ENCODE results near the gene TMPRSS9. TPM values are rescaled to one million over a fixed set of nuclear protein-coding genes. Genes with fewer than 3 reads are reported as not detected.
"Not testable (repeated sequence)": the region's sequence is repeated elsewhere in the genome, so short reads cannot be mapped to it uniquely, and the experiment has no call there.

TMPRSS9 gene
- total and polyA plus RNA-seq, 11 donors: 0.09 to 0.19 TPM; not detected in 9

DNA sequence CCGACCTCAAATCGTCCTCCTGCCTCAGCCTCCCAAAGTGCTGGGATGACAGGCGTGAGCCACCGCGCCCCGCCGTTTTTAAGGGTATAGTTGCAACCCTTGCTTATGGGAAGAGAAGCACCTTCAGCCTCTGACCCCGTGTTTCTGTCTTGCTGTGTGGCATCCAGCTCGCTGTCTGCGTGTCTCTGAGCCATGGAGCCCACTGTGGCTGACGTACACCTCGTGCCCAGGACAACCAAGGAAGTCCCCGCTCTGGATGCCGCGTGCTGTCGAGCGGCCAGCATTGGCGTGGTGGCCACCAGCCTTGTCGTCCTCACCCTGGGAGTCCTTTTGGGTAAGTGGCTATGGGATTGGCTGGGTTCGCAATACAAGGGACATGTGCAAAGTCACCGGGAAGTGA, 29.5 kb downstream of the TMPRSS9 start:
- ATAC-seq: no peak
- Histone ChIP-seq H3K27ac (no peak overlapping the region), H3K4me3 (no peak overlapping the region), H3K27me3 (peaks cover 0 to 23% (median 4%) of the 10 kb centered on the region in 9 donors), H3K4me1 (peaks cover 0 to 4% (median 0%) of the 10 kb centered on the region in 12 donors), H3K36me3 (no peaks in the 10 kb centered on the region), H3K9me3 (no peaks in the 10 kb centered on the region)
- no peak for DNase-seq
- intact Hi-C loops (cut with DNase I): loop anchor here in 1 of 10 donors (5.0 kb wide), 1 partner anchor 112 kb away; no protein-coding TSS in a partner anchor
- TF ChIP-seq, protein P1, sequence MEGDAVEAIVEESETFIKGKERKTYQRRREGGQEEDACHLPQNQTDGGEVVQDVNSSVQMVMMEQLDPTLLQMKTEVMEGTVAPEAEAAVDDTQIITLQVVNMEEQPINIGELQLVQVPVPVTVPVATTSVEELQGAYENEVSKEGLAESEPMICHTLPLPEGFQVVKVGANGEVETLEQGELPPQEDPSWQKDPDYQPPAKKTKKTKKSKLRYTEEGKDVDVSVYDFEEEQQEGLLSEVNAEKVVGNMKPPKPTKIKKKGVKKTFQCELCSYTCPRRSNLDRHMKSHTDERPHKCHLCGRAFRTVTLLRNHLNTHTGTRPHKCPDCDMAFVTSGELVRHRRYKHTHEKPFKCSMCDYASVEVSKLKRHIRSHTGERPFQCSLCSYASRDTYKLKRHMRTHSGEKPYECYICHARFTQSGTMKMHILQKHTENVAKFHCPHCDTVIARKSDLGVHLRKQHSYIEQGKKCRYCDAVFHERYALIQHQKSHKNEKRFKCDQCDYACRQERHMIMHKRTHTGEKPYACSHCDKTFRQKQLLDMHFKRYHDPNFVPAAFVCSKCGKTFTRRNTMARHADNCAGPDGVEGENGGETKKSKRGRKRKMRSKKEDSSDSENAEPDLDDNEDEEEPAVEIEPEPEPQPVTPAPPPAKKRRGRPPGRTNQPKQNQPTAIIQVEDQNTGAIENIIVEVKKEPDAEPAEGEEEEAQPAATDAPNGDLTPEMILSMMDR (IDR thresholded peaks at IDR 0.05): no peak
- no peak for TF ChIP-seq POLR2A (IDR thresholded peaks at IDR 0.05)
- WGBS, 4 donors: 82 to 87% (median 84%) methylated on average over 17 to 21 of the region's 21 CpGs

DNA sequence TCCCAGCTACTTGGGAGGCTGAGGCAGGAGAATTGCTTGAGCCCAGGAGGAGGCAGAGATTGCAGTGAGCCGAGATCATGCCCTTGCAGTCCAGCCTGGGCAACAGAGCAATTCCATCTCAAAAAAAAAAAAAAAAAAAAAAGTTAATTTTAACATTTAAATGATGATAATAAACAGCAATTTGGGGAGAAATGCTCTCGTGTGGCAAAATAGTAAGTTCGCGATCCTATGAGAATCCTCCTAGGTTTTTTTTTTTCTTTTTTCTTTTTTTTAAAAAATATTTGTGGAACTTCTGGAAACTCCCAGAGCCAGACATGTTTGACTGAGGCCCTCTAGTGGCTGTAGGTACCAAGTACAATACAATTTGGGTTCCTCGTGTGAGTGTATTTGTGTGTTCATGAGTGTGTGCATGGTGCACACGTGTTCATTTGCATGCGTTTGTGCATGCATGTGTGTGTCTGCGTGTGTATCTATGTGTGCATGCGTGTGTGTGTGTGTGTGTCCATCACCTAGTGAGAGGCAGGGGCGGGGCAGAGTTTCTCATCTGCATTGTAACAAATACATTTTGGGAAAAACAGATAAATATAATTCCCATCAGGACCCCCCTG, 31.2 kb downstream of the TMPRSS9 start:
- Histone ChIP-seq H3K4me3 (no peak overlapping the region), H3K4me1 (peaks cover 0 to 5% (median 0%) of the 10 kb centered on the region in 12 donors), H3K27me3 (peaks cover 0 to 20% (median 0%) of the 10 kb centered on the region in 9 donors), H3K36me3 (no peaks in the 10 kb centered on the region), H3K27ac (no peak overlapping the region), H3K9me3 (no peaks in the 10 kb centered on the region)
- intact Hi-C loops (cut with DNase I): loop anchor here (1.0 to 10.0 kb wide), 10 partner anchors 106 to 236 kb away; partner anchors contain the start of genes PLEKHJ1 (in 5 of the 10), SF3A2 (in 5 of the 10), AP3D1 (in 3 of the 10) and PEAK3 (in 1 of the 10)
- 6 to 8% (median 6%) methylated on average over 10 of the region's 10 CpGs for WGBS, 4 donors
- ATAC-seq (peak in 3 of 4 donors; percentile 50 to 62 (median 62)), DNase-seq (peak in 2 of 5 donors; percentile 34 to 35)
- TF ChIP-seq POLR2A (IDR thresholded peaks at IDR 0.05): no peak
- TF ChIP-seq, protein P1 (IDR thresholded peaks at IDR 0.05): peak; percentile 67 to 78 (median 74)

DNA sequence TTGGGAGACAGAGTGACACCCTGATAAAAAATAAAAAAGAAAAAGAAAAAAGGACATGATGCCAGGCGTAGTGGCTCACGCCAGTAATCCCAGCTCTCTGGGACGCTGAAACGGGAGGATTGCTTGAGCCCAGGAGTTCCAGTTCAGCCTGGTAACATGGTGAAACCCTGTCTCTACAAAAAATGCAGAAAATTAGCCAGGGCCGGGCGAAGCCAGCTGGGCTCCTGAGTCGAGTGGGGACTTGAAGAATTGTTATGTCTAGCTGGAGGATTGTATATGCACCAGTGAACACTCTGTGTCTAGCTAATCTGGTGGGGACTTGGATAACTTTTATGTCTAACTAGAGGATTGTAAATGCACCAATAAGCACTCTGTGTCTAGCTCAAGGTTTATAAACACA, 32.3 kb downstream of the TMPRSS9 start:
- WGBS, 4 donors: 58 to 75% (median 60%) methylated on average over 7 of the region's 7 CpGs
- no peak for TF ChIP-seq POLR2A (IDR thresholded peaks at IDR 0.05)
- DNase-seq (no peak), ATAC-seq (no peak)
- Histone ChIP-seq H3K4me3 (no peak overlapping the region), H3K36me3 (no peaks in the 10 kb centered on the region), H3K27me3 (peaks cover 0 to 30% (median 0%) of the 10 kb centered on the region in 9 donors), H3K4me1 (peaks cover 0 to 5% (median 0%) of the 10 kb centered on the region in 12 donors), H3K27ac (no peak overlapping the region), H3K9me3 (no peaks in the 10 kb centered on the region)
- intact Hi-C loops (cut with DNase I): loop anchor here (2.0 to 10.0 kb wide), 9 partner anchors 108 to 238 kb away; partner anchors contain the start of genes AP3D1 (in 3 of the 10), PLEKHJ1 (in 3 of the 10), SF3A2 (in 3 of the 10) and PEAK3 (in 1 of the 10)

DNA sequence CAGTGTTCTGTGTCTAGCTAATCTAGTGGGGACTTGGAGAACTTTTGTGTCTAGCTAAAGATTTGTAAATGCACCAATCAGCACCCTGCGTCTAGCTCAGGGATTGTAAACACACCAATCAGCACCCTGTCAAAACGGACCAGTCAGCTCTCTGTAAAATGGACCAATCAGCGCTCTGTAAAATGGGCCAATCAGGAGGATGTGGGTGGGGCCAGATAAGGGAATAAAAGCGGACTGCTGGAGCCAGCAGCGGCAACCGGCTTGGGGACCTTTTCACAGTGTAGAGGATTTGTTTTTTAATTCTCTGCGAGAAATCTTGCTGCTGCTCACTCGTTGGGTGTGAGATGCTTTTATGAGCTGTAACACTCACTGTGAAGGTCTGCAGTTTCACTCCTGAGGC, 32.8 kb downstream of the TMPRSS9 start:
- H3K27ac ChIP-seq, H3K4me1 ChIP-seq, H3K4me3 ChIP-seq, H3K36me3 ChIP-seq, DNase-seq, ATAC-seq, H3K9me3 ChIP-seq: not testable (repeated sequence)
- WGBS, 4 donors: 72 to 80% (median 77%) methylated on average over 6 to 8 of the region's 8 CpGs
- intact Hi-C loops (cut with DNase I): loop anchor here (2.0 to 10.0 kb wide), 9 partner anchors 108 to 238 kb away; partner anchors contain the start of genes AP3D1 (in 3 of the 10), PLEKHJ1 (in 3 of the 10), SF3A2 (in 3 of the 10) and PEAK3 (in 1 of the 10)
- H3K27me3 ChIP-seq: peaks cover 0 to 25% (median 0%) of the 10 kb centered on the region in 9 donors

DNA sequence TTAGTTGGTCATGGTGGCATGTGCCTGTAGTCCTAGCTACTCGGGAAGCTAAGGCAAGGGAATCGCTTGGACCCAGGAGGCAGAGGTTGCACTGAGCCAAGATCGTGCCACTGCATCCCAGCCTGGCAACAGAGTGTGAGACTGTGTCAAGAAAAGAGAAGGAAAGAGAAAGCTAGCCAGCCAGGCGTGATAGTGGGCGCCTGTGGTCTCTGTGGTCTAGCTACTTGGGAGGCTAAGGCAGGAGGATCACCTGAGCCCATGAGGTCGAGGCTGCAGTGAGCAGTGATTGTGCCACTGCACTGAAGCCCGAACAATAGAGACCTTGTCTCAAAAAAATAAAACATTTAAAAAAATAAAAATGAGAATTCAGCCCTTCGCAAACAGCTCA, 34.0 kb downstream of the TMPRSS9 start:
- 71 to 85% (median 76%) methylated on average over 8 of the region's 8 CpGs for WGBS, 4 donors
- H3K27me3 ChIP-seq: peaks cover 0 to 18% (median 0%) of the 10 kb centered on the region in 9 donors
- no peak for DNase-seq
- no peak for ATAC-seq
- intact Hi-C loops (cut with DNase I): loop anchor here (5.0 to 10.0 kb wide), 8 partner anchors 109 to 239 kb away; partner anchors contain the start of genes AP3D1 (in 3 of the 10), PLEKHJ1 (in 3 of the 10), SF3A2 (in 3 of the 10) and PEAK3 (in 1 of the 10)
- peaks cover 0 to 5% (median 0%) of the 10 kb centered on the region in 12 donors for H3K4me1 ChIP-seq
- peak overlapping the region in 1 of 12 donors; percentile 64 for H3K27ac ChIP-seq
- H3K4me3 ChIP-seq: peak overlapping the region in 1 of 12 donors; percentile 41
- TF ChIP-seq POLR2A (IDR thresholded peaks at IDR 0.05): no peak
- TF ChIP-seq, protein P1 (IDR thresholded peaks at IDR 0.05): no peak
- no peaks in the 10 kb centered on the region for H3K9me3 ChIP-seq
- no peaks in the 10 kb centered on the region for H3K36me3 ChIP-seq

Data from heart left ventricle (tissue), 16 donors.